GM12874 (cell line): ENCODE results near the gene HS3ST1.

Experiments
- CTCF ChIP-seq: IDR thresholded peaks from 2 replicates; pipeline ENCODE4 v1.5.1; 2011; ENCODE audit warnings: low read depth, mild to moderate bottlenecking, control low read depth, low read length, moderate library complexity; ENCODE audit not compliant: insufficient read depth

HS3ST1 gene

GRCh38 chr4:11416071-11416766 lies 12.5 kb downstream of the HS3ST1 start:
- TF ChIP-seq CTCF = no peak

- TF ChIP-seq CTCF = no peak
Measured at GRCh38 chr4:11415409-11416070, 13.2 kb downstream of the HS3ST1 start.

GRCh38 chr4:11412211-11412610 lies 16.5 kb downstream of the HS3ST1 start:
- no peak for TF ChIP-seq CTCF

- TF ChIP-seq CTCF = no peak
Measured at GRCh38 chr4:11409632-11410031, 19.1 kb downstream of the HS3ST1 start.

- TF ChIP-seq CTCF = no peak
Measured at GRCh38 chr4:11408233-11408967, 20.3 kb downstream of the HS3ST1 start.

GRCh38 chr4:11407551-11407950 lies 21.1 kb downstream of the HS3ST1 start:
- TF ChIP-seq CTCF = no peak

DNA sequence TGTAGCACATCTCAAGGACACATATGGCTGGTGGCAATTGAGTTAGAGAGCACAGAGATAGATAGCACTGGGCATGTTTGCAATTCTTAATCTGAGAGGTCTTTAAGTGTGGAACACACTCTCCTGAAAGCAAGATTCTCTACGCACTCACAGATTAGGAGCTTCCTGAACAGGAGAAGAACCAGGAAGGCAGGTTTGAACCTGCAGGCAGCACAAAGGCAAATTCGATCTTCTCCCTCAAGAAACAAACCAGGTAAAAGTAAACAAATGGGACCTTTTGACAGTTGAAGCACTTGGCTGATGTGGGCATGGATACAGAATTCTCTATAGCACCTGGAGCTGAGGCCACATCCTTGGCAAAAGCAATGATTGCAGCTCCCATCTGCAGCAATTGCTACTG lies 24.3 kb downstream of the HS3ST1 start:
- no peak for TF ChIP-seq CTCF
